HG02943 (cell line): ENCODE data around the gene BCL2L15.

Source experiments
- ATAC-seq: cut with Tn5 transposase; IDR thresholded peaks from one replicate; pipeline ENCODE4 v1.9.1; 2021; ENCODE audit warnings: mild to moderate bottlenecking, low read depth, moderate library complexity; ENCODE audit not compliant: unreplicated experiment

BCL2L15 gene

DNA sequence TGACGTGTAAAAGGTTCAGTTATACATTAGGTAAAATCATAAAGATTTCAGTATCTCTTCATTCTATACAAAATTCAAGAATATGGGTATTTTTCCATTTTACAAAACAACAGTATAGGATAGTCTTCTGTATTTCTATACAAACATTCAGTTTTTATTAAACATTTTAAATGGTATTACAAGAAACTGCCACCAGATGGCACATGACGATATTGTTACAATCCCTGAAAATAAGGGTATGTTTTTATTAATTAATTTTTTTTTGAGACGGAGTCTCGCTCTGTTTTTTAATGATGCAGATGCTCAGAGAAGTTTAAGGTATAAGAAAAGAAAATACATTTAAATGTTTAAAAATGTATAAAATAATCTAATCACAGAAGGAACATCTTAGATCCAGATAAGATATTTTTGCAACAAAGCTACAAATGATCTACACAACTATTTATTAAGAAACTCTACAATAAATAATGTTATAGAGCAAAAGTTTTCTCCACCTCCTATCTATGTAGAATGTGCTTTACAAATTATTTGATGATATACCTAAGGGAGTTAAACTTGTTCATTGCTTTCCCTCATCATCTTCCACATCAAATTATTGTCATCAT, 51.6 kb downstream of the BCL2L15 start:
- ATAC-seq, result no peak

DNA sequence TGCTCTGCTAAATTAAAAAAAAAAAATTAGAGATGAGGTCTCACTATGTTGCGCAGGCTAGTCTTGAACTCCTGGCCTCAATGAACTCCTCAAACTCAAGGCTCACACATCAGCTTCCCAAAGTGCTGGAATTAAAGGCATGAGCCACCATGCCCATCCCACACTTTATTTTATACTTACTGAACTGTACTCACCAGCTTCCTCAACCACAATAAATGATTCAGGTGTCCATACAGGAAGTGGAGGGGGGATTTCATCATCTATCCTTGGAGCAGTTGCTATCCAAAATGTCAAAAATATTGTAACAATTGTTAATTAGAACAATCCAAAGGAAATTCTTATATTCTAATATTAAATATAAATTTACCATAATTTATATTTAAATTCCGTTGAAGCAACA, 52.7 kb downstream of the BCL2L15 start:
- ATAC-seq, result no peak
